Lower leg skin (tissue), 3 donors: ENCODE measurements around the gene GSTT2B.
"Not testable (repeated sequence)": the region's sequence is repeated elsewhere in the genome, so short reads cannot be mapped to it uniquely, and the experiment has no call there.

Experiments used
- CTCF ChIP-seq, 3 donors: fragments of 450-650 bp; IDR thresholded peaks; one replicate each; pipeline ENCODE4 v1.5.1; 2016; ENCODE audit warnings: antibody characterized with exemption in 3 of 3, mild to moderate bottlenecking in 3 of 3, moderate library complexity in 2 of 3
- POLR2A ChIP-seq, 2 donors: fragments of 450-650 bp; IDR thresholded peaks; one replicate each; pipeline ENCODE4 v1.6.1; 2016 to 2017; ENCODE audit warnings: antibody characterized with exemption in 2 of 2, mild to moderate bottlenecking in 1 of 2, moderate library complexity in 1 of 2

DNA sequence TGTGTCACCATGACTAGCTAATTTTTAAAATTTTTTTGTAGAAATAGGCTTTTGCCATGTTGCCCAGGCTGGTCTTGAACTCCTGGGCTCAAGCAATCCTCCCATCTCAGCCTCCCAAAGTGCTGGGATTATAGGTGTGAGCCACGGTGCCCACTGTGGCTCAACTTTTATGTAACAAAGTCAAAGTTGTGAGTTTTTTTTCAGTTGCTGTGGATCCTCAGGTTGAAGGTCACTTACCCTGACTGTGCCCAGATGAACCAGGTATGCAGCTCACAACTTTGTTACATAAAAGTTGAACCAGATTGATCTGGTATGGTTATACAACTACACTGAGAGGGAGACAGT, 40.8 kb downstream of the GSTT2B start:
- TF ChIP-seq CTCF, POLR2A (IDR thresholded peaks at IDR 0.05): not testable (repeated sequence)
